Measurements from ENCODE around the gene OR10C1. TPM values are rescaled to one million over a fixed set of nuclear protein-coding genes. Genes with fewer than 3 reads are reported as not detected.
"Not testable (repeated sequence)": the region's sequence is repeated elsewhere in the genome, so short reads cannot be mapped to it uniquely, and the experiment has no call there.

The OR10C1 gene, protein sequence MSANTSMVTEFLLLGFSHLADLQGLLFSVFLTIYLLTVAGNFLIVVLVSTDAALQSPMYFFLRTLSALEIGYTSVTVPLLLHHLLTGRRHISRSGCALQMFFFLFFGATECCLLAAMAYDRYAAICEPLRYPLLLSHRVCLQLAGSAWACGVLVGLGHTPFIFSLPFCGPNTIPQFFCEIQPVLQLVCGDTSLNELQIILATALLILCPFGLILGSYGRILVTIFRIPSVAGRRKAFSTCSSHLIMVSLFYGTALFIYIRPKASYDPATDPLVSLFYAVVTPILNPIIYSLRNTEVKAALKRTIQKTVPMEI
- not detected for total RNA-seq

DNA sequence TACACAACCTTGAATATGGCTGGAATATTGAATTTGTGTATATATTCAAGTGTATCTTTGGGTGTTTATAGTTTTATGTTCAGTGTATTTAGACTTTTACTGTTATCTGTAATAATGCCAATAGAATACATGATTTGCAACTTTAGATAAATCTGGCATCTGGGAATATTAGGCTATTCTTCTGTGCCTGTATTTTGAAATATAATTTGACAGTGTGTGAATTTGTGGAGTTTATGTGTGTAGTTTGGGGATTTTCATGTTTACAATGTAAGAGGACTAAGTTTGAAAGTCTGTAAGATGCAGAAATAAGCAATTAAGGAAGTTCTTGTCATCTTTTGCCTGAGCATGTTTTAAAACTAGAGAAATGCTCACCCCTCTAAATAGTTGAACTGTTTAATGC lies at the start of gene OR10C1:
Gene OR10C1 (plus strand): TSS at position 301 of the 400 bp plus-strand sequence. CDS start 710 bp downstream, outside the sequence.
- no peak for DNase-seq

DNA sequence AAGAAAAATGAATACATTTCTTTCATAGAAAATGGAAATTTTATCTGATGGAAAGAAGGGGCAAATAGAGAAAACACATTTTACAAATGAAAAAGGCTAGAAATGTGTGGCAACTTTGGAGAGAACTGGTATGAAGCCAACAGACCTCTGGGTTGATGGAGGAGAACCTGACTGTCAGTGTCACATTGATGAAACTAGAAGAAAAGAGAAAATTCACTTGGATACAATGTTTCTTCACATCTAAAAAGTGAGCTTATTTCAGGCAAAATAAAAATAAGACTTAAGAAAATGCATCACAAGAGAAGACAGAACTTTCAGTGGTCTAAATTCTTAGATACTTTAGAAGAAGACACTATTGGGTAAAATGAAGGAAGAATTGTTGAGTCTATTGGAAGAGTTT lies 43.8 kb upstream of the OR10C1 start, which contains the start of gene OR12D2:
Gene OR12D2 (plus strand): TSS at position 301 of the 400 bp plus-strand sequence. CDS start 1,069 bp downstream, outside the sequence.
- DNase-seq = no peak

DNA sequence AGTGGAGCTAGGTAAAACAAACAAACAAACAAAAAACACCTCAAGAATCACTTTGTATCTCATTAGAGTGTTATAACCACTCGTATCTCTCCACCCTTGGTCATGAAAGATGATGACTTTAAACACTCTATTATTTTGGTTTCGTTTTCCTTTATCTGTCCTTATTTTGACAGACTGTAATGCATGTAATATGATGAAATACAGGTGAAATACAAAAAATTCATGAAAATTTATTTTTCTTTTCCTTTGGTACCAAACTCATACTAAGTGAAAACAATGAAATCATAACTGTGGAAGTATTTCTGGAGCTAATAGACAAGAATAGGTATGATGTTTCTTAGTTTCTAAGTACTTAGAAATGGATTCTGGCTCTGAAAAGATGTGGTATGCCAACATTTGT lies 39.6 kb upstream of the OR10C1 start:
- no peak for DNase-seq

DNA sequence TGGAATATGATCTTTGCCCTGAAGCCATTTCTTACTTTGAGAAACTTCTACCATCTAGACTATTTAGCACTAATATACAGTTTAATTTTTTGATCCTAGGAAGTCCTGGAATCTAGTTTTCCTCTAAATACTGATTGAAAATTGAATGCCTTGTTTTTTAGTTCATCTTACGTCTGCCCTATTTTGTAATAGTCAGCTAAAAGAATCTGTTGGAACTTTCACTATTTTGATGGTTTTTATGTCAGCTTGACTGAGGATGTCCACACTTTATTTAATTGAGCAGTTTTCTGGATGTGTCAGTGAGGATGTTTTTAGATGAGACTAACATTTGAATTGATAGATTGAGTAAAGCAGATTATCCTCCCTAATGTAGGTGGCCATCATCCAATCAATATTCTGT lies 35.3 kb upstream of the OR10C1 start:
- no peak for DNase-seq

DNA sequence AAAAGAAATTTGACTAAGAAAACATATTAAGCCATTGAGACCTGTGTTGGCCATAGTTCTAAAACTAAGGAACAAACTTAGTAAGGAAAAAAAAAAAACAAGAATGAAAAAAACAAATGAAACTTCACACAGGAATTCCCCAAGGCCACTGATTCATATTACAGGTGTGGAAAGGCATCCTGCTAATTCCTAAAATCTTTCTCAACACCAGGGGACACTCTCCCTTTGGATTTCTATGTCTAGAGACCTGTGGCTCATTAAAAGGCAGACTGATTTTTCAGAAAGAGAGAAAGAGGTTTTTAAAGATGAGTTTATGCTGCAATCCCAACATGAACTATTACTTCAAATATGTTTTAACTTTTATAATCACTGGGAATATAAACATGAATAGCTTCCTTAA lies 24.5 kb upstream of the OR10C1 start, which contains the start of gene OR12D1:
Gene OR12D1 (plus strand): TSS at position 341 of the 400 bp plus-strand sequence.
- DNase-seq = no peak

DNA sequence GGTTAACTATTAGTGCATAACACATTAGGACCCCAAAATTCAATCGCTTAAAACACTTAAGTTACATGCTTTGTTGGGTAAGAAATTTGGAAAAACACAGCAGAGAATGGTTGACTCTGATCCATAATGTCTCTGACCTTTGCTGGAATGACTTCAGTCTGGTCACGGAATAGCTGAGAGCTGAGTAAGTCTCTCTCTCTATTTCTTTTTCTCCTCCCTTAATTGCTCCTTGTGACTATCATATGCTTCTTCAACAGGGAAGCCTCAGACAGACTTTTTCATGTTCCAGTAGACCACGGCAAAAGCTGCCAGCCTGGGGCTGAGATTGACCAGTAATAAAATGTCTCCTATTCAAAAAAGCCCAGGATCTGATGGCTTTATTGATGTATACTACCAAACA lies 19.6 kb upstream of the OR10C1 start:
- no peak for DNase-seq

DNA sequence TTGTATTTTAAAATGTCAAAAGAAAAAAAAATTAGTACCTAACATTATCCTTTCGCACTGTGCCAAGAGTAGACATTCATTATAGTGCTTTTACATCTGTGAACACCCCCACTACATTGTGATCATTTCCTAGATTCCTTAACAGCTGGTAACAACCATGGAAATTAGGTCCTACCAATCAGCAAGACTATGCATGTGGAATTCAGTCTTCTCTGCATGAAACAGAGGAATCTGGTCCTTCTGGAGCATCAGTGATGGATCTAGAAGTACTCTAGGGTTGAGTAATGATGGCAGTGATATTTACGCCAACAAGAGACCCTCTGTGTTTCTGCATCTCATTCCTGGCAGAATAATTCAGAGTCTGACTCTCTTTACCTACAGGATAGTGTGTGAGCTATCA lies 14.9 kb upstream of the OR10C1 start:
- DNase-seq = no peak

DNA sequence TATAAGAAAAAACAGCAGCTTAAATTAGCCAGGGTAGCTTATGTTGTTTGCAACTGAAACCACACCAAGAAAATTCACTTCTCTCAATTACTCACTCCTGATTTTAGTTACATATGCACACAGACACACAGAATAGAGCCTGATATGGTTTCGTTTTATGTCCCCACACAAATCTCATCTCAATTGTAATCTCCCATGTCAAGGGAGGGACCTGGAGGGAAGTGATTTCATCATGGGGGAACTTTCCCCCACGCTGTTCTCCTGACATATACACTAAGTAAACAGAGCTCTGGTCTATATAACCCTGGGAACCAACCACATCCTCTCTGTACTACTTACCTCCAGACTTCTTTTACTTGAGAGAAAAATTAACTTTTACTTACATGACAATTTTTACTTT lies 14.5 kb upstream of the OR10C1 start:
- DNase-seq = no peak

DNA sequence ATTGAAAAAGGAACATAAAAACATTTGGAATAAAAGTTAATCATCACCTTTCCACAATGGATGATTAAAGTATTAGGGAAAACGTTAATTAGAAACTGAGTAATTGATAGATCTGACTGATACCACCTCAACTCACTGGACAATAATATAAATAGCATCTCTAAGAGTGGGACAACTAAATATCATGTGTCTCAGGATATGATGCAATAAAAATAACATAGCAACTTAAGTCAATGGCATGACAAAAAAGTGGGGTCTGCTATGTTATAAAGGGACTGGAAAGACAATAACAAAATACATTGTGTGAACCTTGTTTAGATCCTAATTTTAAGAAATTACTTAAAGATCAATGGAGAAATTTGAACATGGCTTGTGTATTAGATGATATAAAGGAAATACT lies 14.0 kb upstream of the OR10C1 start:
- no peak for DNase-seq

DNA sequence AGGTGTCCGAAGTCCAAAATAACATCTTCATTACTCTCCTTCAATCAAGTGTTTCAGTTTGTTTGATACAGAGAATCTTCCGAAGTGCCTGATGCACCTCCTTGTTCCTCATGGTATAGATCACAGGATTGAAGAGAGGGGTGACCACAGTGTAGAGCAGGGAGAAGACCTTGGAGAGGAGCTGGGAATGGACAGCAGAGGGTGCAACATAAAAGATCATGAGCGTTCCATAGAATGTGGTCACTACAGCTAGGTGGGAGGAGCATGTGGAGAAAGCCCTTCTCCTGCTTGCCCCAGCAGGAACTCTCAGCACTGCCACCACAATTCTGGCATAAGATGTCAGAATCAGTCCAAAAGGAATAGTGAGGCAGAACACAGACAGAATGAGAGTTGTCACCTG lies 12.5 kb upstream of the OR10C1 start:
- no peak for DNase-seq

DNA sequence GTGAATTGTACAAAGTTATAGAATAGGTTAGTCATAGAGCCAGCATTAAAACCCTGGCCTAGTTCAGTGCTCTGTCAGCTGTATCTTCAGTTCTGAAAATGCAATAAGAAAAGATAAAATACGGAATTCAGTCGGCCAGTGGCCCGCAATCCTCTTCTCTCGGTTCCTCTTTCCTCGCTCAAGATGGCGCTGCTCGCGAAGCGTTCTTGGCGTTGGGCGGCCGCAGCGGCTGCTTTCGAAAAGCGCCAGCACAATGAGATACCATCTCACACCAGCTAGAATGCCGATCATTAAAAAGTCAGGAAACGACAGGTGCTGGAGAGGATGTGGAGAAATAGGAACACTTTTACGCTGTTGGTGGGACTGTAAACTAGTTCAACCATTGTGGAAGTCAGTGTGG lies 2.4 kb upstream of the OR10C1 start:
- not testable (repeated sequence) for DNase-seq

DNA sequence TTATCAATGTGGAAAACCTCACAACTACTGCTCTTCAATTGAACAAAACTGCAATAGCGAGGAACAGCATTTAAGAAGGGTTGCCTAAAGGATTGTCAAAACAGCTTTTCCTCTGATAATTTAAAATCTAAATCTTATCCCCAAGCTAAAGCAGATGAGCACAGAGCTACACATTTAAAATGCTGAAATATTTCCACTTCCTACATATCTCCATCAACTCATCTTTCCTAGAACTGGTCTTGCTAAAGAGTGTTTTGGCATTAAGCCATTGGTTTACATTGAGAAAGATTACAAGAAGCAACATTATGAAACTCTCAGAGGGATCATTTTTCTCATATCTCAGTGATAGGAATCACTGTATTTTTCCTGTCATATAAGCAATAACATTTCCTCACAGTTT lies 3.6 kb downstream of the OR10C1 start:
- DNase-seq = no peak

DNA sequence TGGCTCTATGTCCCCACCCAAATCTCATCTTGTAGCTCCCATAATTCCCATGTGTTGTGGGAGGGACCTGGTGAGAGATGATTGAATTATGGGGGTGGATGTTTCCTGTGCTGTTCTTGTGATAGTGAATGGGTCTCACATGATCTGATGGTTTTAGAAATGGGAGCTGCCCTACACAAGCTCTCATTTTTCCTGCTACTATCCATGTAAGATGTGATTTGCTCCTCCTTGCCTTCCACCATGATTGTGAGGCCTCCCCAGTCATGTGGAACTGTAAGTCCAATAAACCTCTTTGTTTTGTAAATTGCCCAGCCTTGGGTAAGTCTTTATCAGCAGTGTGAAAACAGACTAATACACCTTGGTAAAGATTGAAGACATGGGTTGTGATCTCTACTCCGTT lies 4.9 kb downstream of the OR10C1 start:
- not testable (repeated sequence) for DNase-seq

DNA sequence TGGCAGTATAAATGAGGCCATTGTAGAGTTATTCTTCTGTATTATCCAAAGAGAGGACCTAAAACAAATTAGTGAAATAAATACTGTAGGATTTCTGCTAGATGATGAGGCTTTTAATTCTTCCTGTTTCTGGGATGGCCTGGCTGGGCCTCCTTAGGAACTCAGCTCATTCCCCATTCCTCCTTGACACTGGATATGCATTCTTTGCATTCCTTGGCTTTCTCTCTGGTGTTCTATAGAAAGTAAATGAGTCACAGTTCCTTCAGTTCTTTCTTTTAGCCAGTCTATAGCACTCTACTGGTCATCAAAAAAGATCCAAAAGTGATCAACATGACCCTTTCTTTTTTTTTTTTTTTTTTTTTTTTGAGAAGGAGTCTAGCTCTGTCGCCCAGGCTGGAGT lies 8.6 kb downstream of the OR10C1 start:
- DNase-seq = no peak

DNA sequence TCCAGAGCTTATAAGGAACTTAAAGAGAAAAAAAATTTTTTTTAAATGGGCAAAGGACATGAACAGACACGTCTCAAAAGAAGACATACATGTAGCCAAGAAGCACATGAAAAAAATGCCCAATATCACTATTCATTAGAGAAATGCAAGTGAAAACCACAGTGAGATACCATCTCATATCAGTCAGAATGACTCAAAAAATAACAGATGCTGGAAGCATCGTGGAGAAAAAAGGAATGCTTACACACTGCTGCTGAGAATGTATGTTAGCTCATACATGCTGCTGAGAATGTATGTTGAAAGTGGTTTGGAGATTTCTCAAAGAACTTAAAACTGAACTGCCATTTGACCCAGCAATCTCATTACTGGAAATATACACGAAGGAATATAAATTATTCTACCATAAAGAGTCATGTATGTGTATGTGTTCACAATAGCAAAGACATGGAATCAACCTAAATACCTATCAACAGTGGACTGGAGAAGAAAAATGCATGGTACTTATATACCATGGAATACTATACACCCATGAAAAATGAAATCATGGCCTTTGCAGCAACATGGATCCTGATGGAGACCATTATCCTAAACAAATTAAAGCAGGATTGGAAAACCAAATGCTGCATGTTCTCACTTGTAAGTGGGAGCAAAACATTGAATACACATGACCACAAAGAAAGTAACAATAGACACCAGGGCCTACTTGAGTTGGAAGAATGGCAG lies 12.5 kb downstream of the OR10C1 start:
- no peak for DNase-seq

DNA sequence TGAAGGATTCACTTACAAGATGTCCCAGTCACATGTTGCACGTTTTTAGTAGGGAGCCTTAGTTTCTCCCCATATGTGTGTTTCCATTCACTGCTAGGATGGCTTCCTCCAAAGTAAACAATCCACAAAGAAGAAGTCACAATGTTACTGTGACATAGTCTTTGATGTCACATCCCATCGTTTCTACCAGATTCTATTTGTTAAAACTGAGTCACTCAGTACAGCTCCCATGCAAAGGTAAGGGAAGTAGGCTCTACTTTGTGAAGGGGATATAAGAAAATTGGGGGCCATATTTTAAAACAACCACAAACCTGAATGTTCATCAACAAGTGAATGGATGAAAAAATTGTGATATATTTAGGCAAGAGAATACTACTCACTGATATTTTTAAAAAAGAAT lies 17.9 kb downstream of the OR10C1 start, which contains the start of the genes OR11A1 and OR2H1:
Gene OR11A1 (minus strand): TSS at position 101 of the 400 bp plus-strand sequence. CDS start 29,430 bp downstream, outside the sequence.
Gene OR2H1 (plus strand): TSS at position 185 of the 400 bp plus-strand sequence. CDS start 4,615 bp downstream, outside the sequence.
- no peak for DNase-seq

DNA sequence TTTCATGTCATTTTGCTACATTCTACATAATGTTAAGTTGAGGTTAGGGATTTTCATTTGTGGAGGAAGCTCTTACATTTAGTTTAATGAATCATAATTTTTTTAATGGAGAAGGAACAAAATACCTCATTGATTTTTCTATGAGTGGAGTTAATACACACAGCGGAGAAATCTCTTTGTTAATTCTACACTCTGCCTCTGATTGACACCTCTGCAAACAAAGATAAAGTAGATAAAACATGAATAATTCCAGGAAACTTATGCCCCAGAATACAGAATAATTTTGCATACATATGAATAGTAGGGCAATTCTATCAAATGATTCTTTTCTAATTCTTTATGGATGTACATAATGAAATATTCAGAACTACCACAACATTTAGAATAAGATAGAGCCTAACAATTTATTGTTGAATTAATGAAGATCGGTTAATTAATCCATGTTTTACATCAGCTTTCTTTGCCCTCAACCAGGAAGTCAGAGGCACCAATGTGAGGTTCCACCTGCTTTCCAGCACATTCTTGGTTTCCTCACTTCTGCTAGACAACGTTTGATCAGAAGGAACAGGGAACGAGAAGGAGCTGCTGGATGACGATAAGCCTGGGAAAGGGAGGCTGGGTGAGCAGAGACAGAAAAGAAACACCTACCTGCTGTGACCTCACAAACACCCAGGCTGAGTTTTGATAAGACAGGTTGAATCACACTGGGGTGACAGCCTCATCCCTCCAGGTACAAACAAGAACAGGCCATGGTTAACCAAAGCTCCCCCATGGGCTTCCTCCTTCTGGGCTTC lies 22.1 kb downstream of the OR10C1 start:
- DNase-seq = no peak

DNA sequence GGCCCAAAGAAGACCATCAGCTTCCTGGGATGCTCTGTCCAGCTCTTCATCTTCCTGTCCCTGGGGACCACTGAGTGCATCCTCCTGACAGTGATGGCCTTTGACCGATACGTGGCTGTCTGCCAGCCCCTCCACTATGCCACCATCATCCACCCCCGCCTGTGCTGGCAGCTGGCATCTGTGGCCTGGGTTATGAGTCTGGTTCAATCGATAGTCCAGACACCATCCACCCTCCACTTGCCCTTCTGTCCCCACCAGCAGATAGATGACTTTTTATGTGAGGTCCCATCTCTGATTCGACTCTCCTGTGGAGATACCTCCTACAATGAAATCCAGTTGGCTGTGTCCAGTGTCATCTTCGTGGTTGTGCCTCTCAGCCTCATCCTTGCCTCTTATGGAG lies 22.9 kb downstream of the OR10C1 start:
- no peak for DNase-seq

DNA sequence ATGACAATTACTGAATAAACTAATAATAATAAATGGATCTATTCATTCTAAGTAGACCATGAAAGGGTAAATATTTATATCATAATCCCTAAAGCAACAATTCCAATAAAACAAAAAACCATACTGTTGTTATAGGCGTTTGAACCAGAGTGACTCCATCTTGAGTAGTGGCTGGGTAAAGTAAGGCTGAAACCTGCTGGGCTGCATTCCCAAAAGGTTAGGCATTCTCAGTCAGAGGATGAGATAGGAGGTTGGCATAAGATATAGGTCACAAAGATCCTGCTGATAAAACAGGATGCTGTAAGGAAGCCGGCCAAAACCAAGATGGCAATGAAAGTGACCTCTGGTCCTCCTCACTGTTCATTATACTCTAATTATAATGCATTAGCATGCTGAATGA lies 26.2 kb downstream of the OR10C1 start:
- DNase-seq = no peak

DNA sequence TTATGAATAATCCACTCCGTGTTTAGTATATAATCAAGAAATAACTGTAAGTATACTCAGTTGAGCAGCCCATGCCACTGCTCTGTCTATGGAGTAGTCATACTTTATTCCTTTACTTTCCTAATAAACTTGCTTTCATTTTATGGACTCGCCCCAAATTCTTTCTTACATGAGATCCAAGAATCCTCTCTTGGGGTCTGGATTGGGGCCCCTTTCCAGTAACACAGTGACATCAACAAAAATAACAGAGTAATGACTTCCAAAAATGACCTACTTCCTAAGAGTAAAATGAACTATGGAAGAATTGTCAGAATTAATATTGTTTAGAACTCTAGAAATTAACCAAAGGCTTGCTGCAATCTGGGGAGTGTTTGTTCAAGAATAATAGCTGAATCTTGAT lies 26.7 kb downstream of the OR10C1 start:
- DNase-seq = no peak

DNA sequence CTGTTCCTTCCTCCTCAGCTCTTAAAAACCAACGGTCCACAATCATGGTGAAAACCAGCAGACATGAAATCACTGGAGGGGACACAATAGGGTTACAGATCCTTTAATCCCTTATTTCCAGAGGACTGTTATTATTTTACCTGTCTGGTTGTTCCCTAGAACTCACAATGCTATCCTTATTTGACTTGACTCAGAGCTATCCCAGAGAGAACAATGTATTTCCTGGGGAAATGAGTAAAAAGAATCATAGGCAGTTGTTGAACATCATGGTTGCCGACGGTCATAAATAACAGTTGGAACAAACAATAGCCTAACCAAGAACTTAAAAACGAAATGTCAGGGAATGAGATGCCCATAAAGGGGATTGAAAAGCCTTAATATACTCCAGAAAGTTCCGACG lies 27.1 kb downstream of the OR10C1 start:
- no peak for DNase-seq

DNA sequence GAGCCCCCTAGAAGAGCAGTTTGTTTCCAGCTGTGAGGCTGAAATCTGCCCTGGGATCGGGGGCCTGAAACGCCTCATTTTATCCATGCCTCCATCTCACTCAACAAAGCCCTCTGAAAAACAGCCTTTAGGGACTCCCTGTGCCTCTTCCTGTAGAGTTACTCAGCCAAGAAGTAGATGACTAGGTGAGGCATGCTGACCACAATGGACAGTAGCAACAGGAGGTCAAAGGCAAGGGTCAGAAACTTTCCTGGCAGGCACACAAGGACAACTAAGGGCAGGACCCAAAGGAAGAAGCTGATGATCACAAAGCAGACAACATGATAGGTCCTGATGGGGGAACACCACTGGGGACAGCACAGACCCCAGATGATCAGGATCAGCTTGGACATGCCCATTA lies 35.9 kb downstream of the OR10C1 start:
- no peak for DNase-seq

Data from occipital lobe (tissue), 2 donors.